ENCODE data around the gene SPATA9. TPM values are rescaled to one million over a fixed set of nuclear protein-coding genes. Genes with fewer than 3 reads are reported as not detected.

SPATA9 gene
- total and polyA plus RNA-seq, 4 donors = 0.28 to 0.49 TPM; not detected in 2

DNA sequence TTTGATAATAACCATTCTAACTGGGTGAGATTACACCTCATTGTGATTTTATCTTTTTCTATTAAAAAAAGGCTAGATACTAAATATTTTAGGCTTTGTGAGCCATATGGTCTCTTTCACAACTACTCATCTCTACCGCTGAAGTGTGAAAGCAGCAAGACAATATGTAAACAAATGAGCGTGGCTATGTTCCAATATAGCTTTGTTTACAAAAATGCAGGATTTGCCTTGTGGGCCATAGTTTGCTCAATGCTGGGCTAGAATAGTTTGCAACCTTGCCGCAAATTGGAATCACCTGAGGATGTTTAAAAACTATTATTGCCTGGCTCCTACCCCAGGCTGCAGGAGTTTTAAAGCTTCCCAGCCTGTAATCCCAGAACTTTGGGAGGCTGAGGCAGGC lies 73.1 kb downstream of the SPATA9 start:
- Histone ChIP-seq H3K4me1 (ENCODE audit: control insufficient read depth in 4 of 4, insufficient read depth in 4 of 4, low read length in 3 of 4) (no peaks in the 10 kb centered on the region), H3K9ac (ENCODE audit: low read depth in 1 of 2, low read length in 2 of 2) (no peak overlapping the region), H3K27ac (ENCODE audit: low read depth in 1 of 2, low read length in 2 of 2) (no peak overlapping the region), H3K27me3 (ENCODE audit: control insufficient read depth in 4 of 4, insufficient read depth in 4 of 4, low read length in 3 of 4) (no peaks in the 10 kb centered on the region), H3K36me3 (ENCODE audit: control insufficient read depth in 4 of 4, insufficient read depth in 3 of 4, low read depth in 1 of 4, low read length in 3 of 4) (no peaks in the 10 kb centered on the region), H3K4me3 (ENCODE audit: low read depth in 1 of 3, low read length in 3 of 3) (no peak overlapping the region), H3K9me3 (ENCODE audit: control insufficient read depth in 4 of 4, low read length in 3 of 4) (peaks cover 0 to 2% (median under 1%) of the 10 kb centered on the region in 4 donors)
- peak; percentile 28 for TF ChIP-seq YY1 (IDR thresholded peaks at IDR 0.05)
- TF ChIP-seq GABPA (IDR thresholded peaks at IDR 0.05 in 1 of 2, conservative IDR thresholded peaks at IDR 0.05 in 1 of 2) = no peak
- WGBS = 24% methylated on average over 3 of the region's 3 CpGs
- no peak for DNase-seq (ENCODE audit: low spot score)

Other genes with a start within 250 kb of the SPATA9 start
- gene SKIC3, start 128.0 kb downstream of the SPATA9 start, total RNA-seq = 10 to 100 TPM; 34.2 to 53.8 TPM
- gene SKIC3, start 128.0 kb downstream of the SPATA9 start, polyA plus RNA-seq = 10 to 100 TPM; 13.4 to 23.9 TPM
- 1 to 10 TPM; 2.4 to 4.1 TPM for gene ARSK, start 127.9 kb downstream of the SPATA9 start, total RNA-seq
- gene ARSK, start 127.9 kb downstream of the SPATA9 start, polyA plus RNA-seq = 1 to 10 TPM; 2.5 to 6.8 TPM
- under 1 TPM in 1 of 2 donors, not detected in 1; 0.08 TPM for gene GPR150, start 62.9 kb downstream of the SPATA9 start, total RNA-seq
- under 1 TPM; 0.07 to 0.17 TPM for gene GPR150, start 62.9 kb downstream of the SPATA9 start, polyA plus RNA-seq
- gene RFESD, start 36.2 kb downstream of the SPATA9 start, total RNA-seq = 10 to 100 TPM in 1 of 2 donors, 1 to 10 TPM in 1; 1.1 to 98.0 TPM
- 1 to 10 TPM; 1.1 to 1.8 TPM for gene RFESD, start 36.2 kb downstream of the SPATA9 start, polyA plus RNA-seq
- gene RHOBTB3, start 48.3 kb upstream of the SPATA9 start, total RNA-seq = 10 to 100 TPM; 43.3 to 59.8 TPM
- 10 to 100 TPM; 10.5 to 36.2 TPM for gene RHOBTB3, start 48.3 kb upstream of the SPATA9 start, polyA plus RNA-seq
- gene GLRX, start 139.7 kb upstream of the SPATA9 start, total RNA-seq = 10 to 100 TPM; 48.2 to 61.8 TPM
- 100 to 1,000 TPM; 152 to 187 TPM for gene GLRX, start 139.7 kb upstream of the SPATA9 start, polyA plus RNA-seq

Measured in liver (tissue), 9 donors.